ENCODE measurements around the gene EPHB1.

Gene EPHB1

GRCh38 chr3:134871818-134872217 lies 76.8 kb downstream of the EPHB1 start:
- H3K27me3 Mint-ChIP-seq, result no peaks in the 10 kb centered on the region
- no peaks in the 10 kb centered on the region for H3K36me3 Mint-ChIP-seq
- H3K27ac Mint-ChIP-seq, result no peak overlapping the region
- H3K9me3 Mint-ChIP-seq, result no peaks in the 10 kb centered on the region
- no peaks in the 10 kb centered on the region for H3K4me1 Mint-ChIP-seq
- H3K4me3 Mint-ChIP-seq, result no peak overlapping the region

GRCh38 chr3:134872440-134873388 lies 77.7 kb downstream of the EPHB1 start:
- Mint-ChIP-seq H3K27me3 (no peaks in the 10 kb centered on the region), H3K27ac (no peak overlapping the region), H3K4me1 (no peaks in the 10 kb centered on the region), H3K4me3 (no peak overlapping the region), H3K36me3 (no peaks in the 10 kb centered on the region), H3K9me3 (no peaks in the 10 kb centered on the region)

GRCh38 chr3:134873789-134874188 lies 78.7 kb downstream of the EPHB1 start:
- no peaks in the 10 kb centered on the region for H3K27me3 Mint-ChIP-seq
- no peaks in the 10 kb centered on the region for H3K9me3 Mint-ChIP-seq
- no peak overlapping the region for H3K27ac Mint-ChIP-seq
- H3K4me3 Mint-ChIP-seq, result no peak overlapping the region
- no peaks in the 10 kb centered on the region for H3K36me3 Mint-ChIP-seq
- H3K4me1 Mint-ChIP-seq, result no peaks in the 10 kb centered on the region

GRCh38 chr3:134874737-134875413 lies 79.8 kb downstream of the EPHB1 start:
- Mint-ChIP-seq H3K27me3 (no peaks in the 10 kb centered on the region), H3K4me1 (no peaks in the 10 kb centered on the region), H3K27ac (no peak overlapping the region), H3K9me3 (no peaks in the 10 kb centered on the region), H3K4me3 (no peak overlapping the region), H3K36me3 (no peaks in the 10 kb centered on the region)

- Mint-ChIP-seq H3K27ac (no peak overlapping the region), H3K9me3 (no peaks in the 10 kb centered on the region), H3K27me3 (no peaks in the 10 kb centered on the region), H3K4me3 (no peak overlapping the region), H3K4me1 (no peaks in the 10 kb centered on the region), H3K36me3 (no peaks in the 10 kb centered on the region)
These were observed 81.8 kb downstream of the EPHB1 start for GRCh38 chr3:134876836-134877235.

GRCh38 chr3:134877788-134878187 lies 82.7 kb downstream of the EPHB1 start:
- H3K36me3 Mint-ChIP-seq, result no peaks in the 10 kb centered on the region
- H3K9me3 Mint-ChIP-seq, result no peaks in the 10 kb centered on the region
- H3K27me3 Mint-ChIP-seq, result no peaks in the 10 kb centered on the region
- H3K4me1 Mint-ChIP-seq, result no peaks in the 10 kb centered on the region
- H3K27ac Mint-ChIP-seq, result no peak overlapping the region
- H3K4me3 Mint-ChIP-seq, result no peak overlapping the region

- H3K36me3 Mint-ChIP-seq, result no peaks in the 10 kb centered on the region
- no peaks in the 10 kb centered on the region for H3K4me1 Mint-ChIP-seq
- no peak overlapping the region for H3K4me3 Mint-ChIP-seq
- H3K27me3 Mint-ChIP-seq, result no peaks in the 10 kb centered on the region
- no peak overlapping the region for H3K27ac Mint-ChIP-seq
- no peaks in the 10 kb centered on the region for H3K9me3 Mint-ChIP-seq
These were observed 84.9 kb downstream of the EPHB1 start for GRCh38 chr3:134879990-134880389.

GRCh38 chr3:134880431-134880830 lies 85.4 kb downstream of the EPHB1 start:
- Mint-ChIP-seq H3K9me3 (no peaks in the 10 kb centered on the region), H3K4me1 (no peaks in the 10 kb centered on the region), H3K27me3 (no peaks in the 10 kb centered on the region), H3K36me3 (no peaks in the 10 kb centered on the region), H3K27ac (no peak overlapping the region), H3K4me3 (no peak overlapping the region)

GRCh38 chr3:134881305-134881704 lies 86.2 kb downstream of the EPHB1 start:
- no peaks in the 10 kb centered on the region for H3K4me1 Mint-ChIP-seq
- H3K27ac Mint-ChIP-seq, result no peak overlapping the region
- H3K36me3 Mint-ChIP-seq, result no peaks in the 10 kb centered on the region

GRCh38 chr3:134883697-134884385 lies 88.8 kb downstream of the EPHB1 start:
- no peaks in the 10 kb centered on the region for H3K27me3 Mint-ChIP-seq
- H3K4me1 Mint-ChIP-seq, result no peaks in the 10 kb centered on the region
- no peak overlapping the region for H3K4me3 Mint-ChIP-seq
- no peak overlapping the region for H3K27ac Mint-ChIP-seq
- H3K36me3 Mint-ChIP-seq, result no peaks in the 10 kb centered on the region
- no peaks in the 10 kb centered on the region for H3K9me3 Mint-ChIP-seq

More at GRCh38 chr3:134881305-134881704, 86.2 kb downstream of the EPHB1 start:
- Mint-ChIP-seq H3K27me3 (no peaks in the 10 kb centered on the region), H3K9me3 (no peaks in the 10 kb centered on the region), H3K4me3 (no peak overlapping the region)

- Mint-ChIP-seq H3K4me1 (no peaks in the 10 kb centered on the region), H3K27me3 (no peaks in the 10 kb centered on the region), H3K9me3 (no peaks in the 10 kb centered on the region), H3K27ac (no peak overlapping the region), H3K4me3 (no peak overlapping the region), H3K36me3 (no peaks in the 10 kb centered on the region)
These were observed 91.0 kb downstream of the EPHB1 start for GRCh38 chr3:134885877-134886621.

- Mint-ChIP-seq H3K27ac (no peak overlapping the region), H3K36me3 (no peaks in the 10 kb centered on the region), H3K4me3 (no peak overlapping the region), H3K9me3 (no peaks in the 10 kb centered on the region), H3K27me3 (no peaks in the 10 kb centered on the region), H3K4me1 (no peaks in the 10 kb centered on the region)
These were observed 91.9 kb downstream of the EPHB1 start for GRCh38 chr3:134886991-134887390.

GRCh38 chr3:134887536-134887935 lies 92.5 kb downstream of the EPHB1 start:
- no peaks in the 10 kb centered on the region for H3K4me1 Mint-ChIP-seq
- H3K27ac Mint-ChIP-seq, result no peak overlapping the region

GRCh38 chr3:134892326-134892725 lies 97.3 kb downstream of the EPHB1 start:
- Mint-ChIP-seq H3K4me3 (no peak overlapping the region), H3K9me3 (no peaks in the 10 kb centered on the region), H3K36me3 (no peaks in the 10 kb centered on the region), H3K4me1 (no peaks in the 10 kb centered on the region), H3K27ac (no peak overlapping the region), H3K27me3 (no peaks in the 10 kb centered on the region)

More at GRCh38 chr3:134887536-134887935, 92.5 kb downstream of the EPHB1 start:
- Mint-ChIP-seq H3K9me3 (no peaks in the 10 kb centered on the region), H3K4me3 (no peak overlapping the region), H3K27me3 (no peaks in the 10 kb centered on the region), H3K36me3 (no peaks in the 10 kb centered on the region)

- Mint-ChIP-seq H3K27ac (no peak overlapping the region), H3K36me3 (no peaks in the 10 kb centered on the region), H3K9me3 (no peaks in the 10 kb centered on the region), H3K4me1 (no peaks in the 10 kb centered on the region), H3K27me3 (no peaks in the 10 kb centered on the region), H3K4me3 (no peak overlapping the region)
These were observed 97.7 kb downstream of the EPHB1 start for GRCh38 chr3:134892761-134893160.
